Fibroblast of lung (primary cell): ENCODE results near the gene CRYBB2. TPM values are rescaled to one million over a fixed set of nuclear protein-coding genes. Genes with fewer than 3 reads are reported as not detected.
"Not testable (repeated sequence)": the region's sequence is repeated elsewhere in the genome, so short reads cannot be mapped to it uniquely, and the experiment has no call there.

Source experiments
- DNase-seq, 2 donors: peaks; one replicate each; pipeline versions ENCODE4 v3.0.0 to v3.0.0-alpha.2; 2010; ENCODE audit warnings: low read depth in 2 of 2
- H2AFZ ChIP-seq: 2 replicates; pipeline ENCODE4 v1.5.1; 2012; ENCODE audit warnings: low read length, control low read depth, inconsistent platforms
- H3K27ac ChIP-seq: 2 replicates; pipeline ENCODE4 v1.5.1; 2011; ENCODE audit warnings: low read length, control low read depth; ENCODE audit not compliant: insufficient read depth
- H3K27me3 ChIP-seq: 2 replicates; pipeline ENCODE4 v1.5.1; 2011; ENCODE audit warnings: mild to moderate bottlenecking, low read length; ENCODE audit not compliant: control insufficient read depth, insufficient read depth
- H3K36me3 ChIP-seq: 2 replicates; pipeline ENCODE4 v1.5.1; 2011; ENCODE audit warnings: low read length; ENCODE audit not compliant: control insufficient read depth, insufficient read depth
- H3K4me1 ChIP-seq: 2 replicates; pipeline ENCODE4 v1.5.1; 2011; ENCODE audit warnings: low read length; ENCODE audit not compliant: control insufficient read depth, insufficient read depth; ENCODE audit errors: extremely low read depth
- H3K4me2 ChIP-seq: 2 replicates; pipeline ENCODE4 v1.5.1; 2011; ENCODE audit warnings: low read length, control low read depth; ENCODE audit not compliant: insufficient read depth; ENCODE audit errors: extremely low read depth
- H3K4me3 ChIP-seq, 4 experiments: fragments of 200-600 bp in 1 of 4; sonication (generic) in 1 of 4; replicated peaks in 1 of 4; 2 replicates each; pipeline ENCODE4 v1.5.1; 2011 to 2016; ENCODE audit warnings: low read length in 4 of 4, low read depth in 3 of 4, mild to moderate bottlenecking in 3 of 4, control low read depth in 2 of 4, inconsistent platforms in 1 of 4, mixed read lengths in 1 of 4; ENCODE audit not compliant: insufficient read depth in 1 of 4; ENCODE audit errors: control extremely low read depth in 1 of 4
- H3K79me2 ChIP-seq: 2 replicates; pipeline ENCODE4 v1.5.1; 2012; ENCODE audit warnings: mild to moderate bottlenecking, low read length, inconsistent platforms; ENCODE audit not compliant: control insufficient read depth, insufficient read depth
- H3K9ac ChIP-seq: 2 replicates; pipeline ENCODE4 v1.5.1; 2011; ENCODE audit warnings: mild to moderate bottlenecking, low read length, control low read depth; ENCODE audit not compliant: insufficient read depth
- H3K9me3 ChIP-seq: 2 replicates; pipeline ENCODE4 v1.5.1; 2012; ENCODE audit warnings: low read depth, low read length; ENCODE audit not compliant: control insufficient read depth, insufficient read depth
- H4K20me1 ChIP-seq: 2 replicates; pipeline ENCODE4 v1.5.1; 2011; ENCODE audit warnings: low read length; ENCODE audit not compliant: control insufficient read depth, insufficient read depth; ENCODE audit errors: extremely low read depth
- EZH2 ChIP-seq: IDR thresholded peaks from 2 replicates; pipeline ENCODE4 v1.5.1; 2012; ENCODE audit warnings: low read length, control low read depth, mild to moderate bottlenecking; ENCODE audit errors: missing control alignments
- polyA plus RNA-seq, 2 donors: library from polyadenylated mRNA; depleted of rRNA in 1 of 2; stranded (reverse) in 1 of 2; unstranded in 1 of 2; fragments of >200 nt; gene quantifications; 2 replicates each; pipeline ENCODE4 v1.2.1, GENCODE V29; 2011 to 2012; ENCODE audit warnings: missing spikeins in 1 of 2
- total RNA-seq: library from RNA; depleted of rRNA; stranded (reverse); fragments of >200 nt; gene quantifications from 2 replicates; pipeline ENCODE4 v1.2.1, GENCODE V29; 2014
- TF ChIP-seq, protein P1 (sequence below), 2 donors: IDR thresholded peaks in 1 of 2; conservative IDR thresholded peaks in 1 of 2; 1 replicate in 1 of 2; 2 replicates in 1 of 2; pipeline ENCODE4 v1.5.1; 2011 to 2012; ENCODE audit warnings: low read length in 2 of 2, control low read depth in 1 of 2, inconsistent platforms in 1 of 2, low read depth in 1 of 2, mild to moderate bottlenecking in 1 of 2

The CRYBB2 gene
- total and polyA plus RNA-seq, 2 donors (not counting 1 experiment from before 2014, with no cell fraction given), result not detected

DNA sequence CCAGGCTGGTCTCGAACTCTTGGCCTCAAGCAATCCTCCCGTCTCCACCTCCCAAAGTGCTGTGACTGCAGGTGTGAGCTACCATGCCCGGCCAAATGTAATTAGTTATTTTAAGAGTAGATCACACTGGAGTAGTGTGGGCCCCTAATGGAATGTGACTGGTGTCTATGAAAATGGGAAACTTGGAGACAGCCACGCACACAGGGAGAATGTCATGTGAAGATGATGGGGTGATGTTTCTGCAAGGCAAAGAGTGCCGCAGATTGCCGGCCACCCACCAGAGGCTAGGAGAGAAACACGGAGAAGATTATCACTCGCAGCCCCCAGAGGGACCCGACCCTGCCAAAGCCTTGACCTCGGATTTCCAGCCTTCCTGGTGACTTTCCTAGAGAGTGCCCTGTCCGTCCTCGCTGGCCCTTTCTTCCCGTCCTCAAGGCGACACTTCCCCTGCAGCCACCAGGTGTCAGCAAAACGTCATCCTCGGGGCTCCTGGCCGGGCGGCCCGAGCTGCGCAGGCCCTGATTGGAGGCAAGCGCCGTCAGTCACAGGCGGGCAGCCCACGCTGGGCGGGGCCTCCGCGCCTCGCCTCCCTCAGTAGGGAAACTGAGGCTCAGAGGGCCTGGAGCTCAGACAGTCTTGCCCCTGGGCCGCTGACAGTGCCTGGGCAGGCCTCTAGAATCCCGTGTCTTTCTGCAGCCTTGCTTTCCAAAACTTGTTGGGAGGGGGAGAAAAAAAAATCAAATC is 16.3 kb downstream of the CRYBB2 start:
- H3K9me3 ChIP-seq, result no peaks in the 10 kb centered on the region
- no peak overlapping the region for H2AFZ ChIP-seq
- no peaks in the 10 kb centered on the region for H4K20me1 ChIP-seq
- H3K4me1 ChIP-seq, result no peaks in the 10 kb centered on the region
- H3K36me3 ChIP-seq, result no peaks in the 10 kb centered on the region
- H3K27ac ChIP-seq, result no peak overlapping the region
- H3K9ac ChIP-seq, result no peak overlapping the region
- H3K4me3 ChIP-seq, result no peak overlapping the region
- TF ChIP-seq EZH2, result no peak
- TF ChIP-seq, protein P1, sequence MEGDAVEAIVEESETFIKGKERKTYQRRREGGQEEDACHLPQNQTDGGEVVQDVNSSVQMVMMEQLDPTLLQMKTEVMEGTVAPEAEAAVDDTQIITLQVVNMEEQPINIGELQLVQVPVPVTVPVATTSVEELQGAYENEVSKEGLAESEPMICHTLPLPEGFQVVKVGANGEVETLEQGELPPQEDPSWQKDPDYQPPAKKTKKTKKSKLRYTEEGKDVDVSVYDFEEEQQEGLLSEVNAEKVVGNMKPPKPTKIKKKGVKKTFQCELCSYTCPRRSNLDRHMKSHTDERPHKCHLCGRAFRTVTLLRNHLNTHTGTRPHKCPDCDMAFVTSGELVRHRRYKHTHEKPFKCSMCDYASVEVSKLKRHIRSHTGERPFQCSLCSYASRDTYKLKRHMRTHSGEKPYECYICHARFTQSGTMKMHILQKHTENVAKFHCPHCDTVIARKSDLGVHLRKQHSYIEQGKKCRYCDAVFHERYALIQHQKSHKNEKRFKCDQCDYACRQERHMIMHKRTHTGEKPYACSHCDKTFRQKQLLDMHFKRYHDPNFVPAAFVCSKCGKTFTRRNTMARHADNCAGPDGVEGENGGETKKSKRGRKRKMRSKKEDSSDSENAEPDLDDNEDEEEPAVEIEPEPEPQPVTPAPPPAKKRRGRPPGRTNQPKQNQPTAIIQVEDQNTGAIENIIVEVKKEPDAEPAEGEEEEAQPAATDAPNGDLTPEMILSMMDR (conservative IDR thresholded peaks at IDR 0.05 in 1 of 2, IDR thresholded peaks at IDR 0.05 in 1 of 2; ENCODE audit: low read depth in 1 of 2, low read length in 2 of 2), result peak; percentile 23 to 53
- H3K79me2 ChIP-seq, result no peaks in the 10 kb centered on the region
- no peaks in the 10 kb centered on the region for H3K27me3 ChIP-seq
- no peak overlapping the region for H3K4me2 ChIP-seq
- peak; percentile 69 to 77 for DNase-seq

DNA sequence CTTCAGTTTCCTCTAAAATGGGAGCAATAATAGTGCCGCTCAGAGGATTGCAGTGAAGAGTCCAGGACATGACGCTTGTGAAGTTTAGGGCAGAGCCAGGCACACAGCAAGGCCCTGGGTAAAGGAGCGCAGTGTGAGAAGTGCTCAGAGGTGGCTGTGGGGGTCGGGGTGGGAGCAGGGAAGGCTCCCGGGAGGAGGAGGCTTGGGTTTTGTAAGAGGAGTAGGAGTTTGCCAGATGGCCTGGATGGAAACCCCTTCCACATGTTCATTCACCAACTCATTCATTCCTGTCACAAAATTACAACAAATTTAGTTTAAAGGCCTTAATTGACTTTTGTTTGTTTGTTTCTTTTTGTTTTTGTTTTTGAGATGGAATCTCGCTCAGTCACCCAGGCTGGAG is 17.0 kb downstream of the CRYBB2 start:
- Histone ChIP-seq H3K27ac (no peak overlapping the region), H3K4me1 (no peaks in the 10 kb centered on the region), H3K4me3 (no peak overlapping the region), H3K27me3 (no peaks in the 10 kb centered on the region), H3K9ac (no peak overlapping the region), H3K4me2 (no peak overlapping the region), H4K20me1 (no peaks in the 10 kb centered on the region), H3K36me3 (no peaks in the 10 kb centered on the region), H3K9me3 (no peaks in the 10 kb centered on the region), H3K79me2 (no peaks in the 10 kb centered on the region), H2AFZ (no peak overlapping the region)
- DNase-seq, result no peak
- no peak for TF ChIP-seq EZH2
- TF ChIP-seq, protein P1 (conservative IDR thresholded peaks at IDR 0.05 in 1 of 2, IDR thresholded peaks at IDR 0.05 in 1 of 2; ENCODE audit: low read depth in 1 of 2, low read length in 2 of 2), result no peak

DNA sequence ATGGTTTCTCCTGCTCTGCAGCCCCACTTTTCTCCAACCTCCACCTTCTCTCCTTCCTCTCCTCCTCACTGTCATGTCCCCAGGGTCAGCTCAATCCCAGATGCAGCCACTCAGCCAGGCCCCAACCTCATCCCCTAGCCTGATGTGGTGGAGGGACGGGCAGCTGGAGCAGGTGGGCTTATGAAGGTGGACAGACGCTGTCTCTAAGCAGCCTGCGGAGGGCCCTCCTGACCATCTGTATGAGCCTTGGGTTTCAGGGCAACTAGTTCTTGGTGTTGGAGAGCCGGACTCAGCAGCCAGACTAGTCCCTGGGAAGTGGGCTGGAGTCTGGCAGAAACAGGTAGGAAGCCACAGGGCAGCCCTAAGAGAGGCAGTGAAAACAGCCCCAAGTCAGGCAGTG is 18.1 kb downstream of the CRYBB2 start:
- H2AFZ ChIP-seq, result no peak overlapping the region
- no peak overlapping the region for H3K27ac ChIP-seq
- H3K9me3 ChIP-seq, result no peaks in the 10 kb centered on the region
- no peaks in the 10 kb centered on the region for H3K79me2 ChIP-seq
- H3K27me3 ChIP-seq, result no peaks in the 10 kb centered on the region
- TF ChIP-seq, protein P1 (conservative IDR thresholded peaks at IDR 0.05 in 1 of 2, IDR thresholded peaks at IDR 0.05 in 1 of 2; ENCODE audit: low read depth in 1 of 2, low read length in 2 of 2), result no peak
- no peak for TF ChIP-seq EZH2
- no peaks in the 10 kb centered on the region for H4K20me1 ChIP-seq
- no peak overlapping the region for H3K4me3 ChIP-seq
- no peak overlapping the region for H3K4me2 ChIP-seq
- no peaks in the 10 kb centered on the region for H3K4me1 ChIP-seq
- H3K9ac ChIP-seq, result no peak overlapping the region
- H3K36me3 ChIP-seq, result no peaks in the 10 kb centered on the region
- DNase-seq, result no peak

DNA sequence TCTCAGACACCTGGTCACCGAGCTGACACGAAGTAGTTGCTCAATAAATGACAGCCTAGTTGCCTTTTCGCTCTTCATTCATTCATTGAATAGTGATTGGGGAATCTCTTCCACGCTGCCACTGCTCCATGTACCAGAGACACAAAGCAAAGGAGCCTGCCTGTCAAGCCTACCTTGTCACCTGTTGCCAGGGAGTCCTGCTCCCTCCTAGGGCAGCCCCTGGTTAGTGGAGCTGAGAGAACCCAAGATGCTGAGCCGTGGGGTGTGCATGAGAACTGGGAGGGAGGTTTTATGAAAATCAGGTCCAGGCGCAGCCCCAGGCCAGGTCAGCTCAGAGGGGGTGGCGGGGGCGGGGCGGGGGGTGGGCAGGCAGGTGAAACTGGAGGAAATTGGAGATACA is 18.6 kb downstream of the CRYBB2 start:
- H3K4me3 ChIP-seq, H3K79me2 ChIP-seq, H3K27ac ChIP-seq, H4K20me1 ChIP-seq, H3K36me3 ChIP-seq, DNase-seq, H3K9ac ChIP-seq, H3K9me3 ChIP-seq, H3K4me2 ChIP-seq, H2AFZ ChIP-seq, H3K27me3 ChIP-seq, H3K4me1 ChIP-seq: not testable (repeated sequence)

DNA sequence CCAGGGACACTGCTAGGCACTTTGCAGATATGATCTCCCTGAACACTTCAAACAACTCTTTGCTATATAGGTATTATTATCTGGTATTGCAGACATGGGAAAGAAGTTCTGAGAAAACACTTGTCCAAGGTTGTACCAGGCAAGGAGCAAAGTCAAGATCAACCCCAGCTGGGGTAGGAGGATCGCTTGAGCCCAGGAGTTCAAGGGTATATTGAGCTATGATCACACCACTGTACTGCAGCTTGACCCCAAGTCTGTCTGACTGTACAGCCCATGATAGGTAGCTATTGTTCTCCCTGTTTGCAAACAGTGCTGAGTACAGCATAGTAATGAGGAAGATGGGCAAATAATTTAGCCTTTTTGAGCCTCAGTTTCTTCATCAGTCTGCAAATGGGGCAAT is 35.7 kb downstream of the CRYBB2 start:
- not testable (repeated sequence) for H3K4me3 ChIP-seq, H3K36me3 ChIP-seq, H3K4me1 ChIP-seq, DNase-seq, H2AFZ ChIP-seq, H3K9me3 ChIP-seq, H3K4me2 ChIP-seq, H3K27ac ChIP-seq, H3K79me2 ChIP-seq, H3K9ac ChIP-seq, H4K20me1 ChIP-seq, H3K27me3 ChIP-seq
